Esophagus muscularis mucosa (tissue), 4 donors: ENCODE results near the gene TMIGD1. TPM values are rescaled to one million over a fixed set of nuclear protein-coding genes. Genes with fewer than 3 reads are reported as not detected.

Experiments used
- DNase-seq: peaks from one replicate; pipeline ENCODE4 v3.0.0-alpha.2; 2017; ENCODE audit errors: extremely low spot score
- H3K27ac ChIP-seq, 4 donors: fragments of 200-600 bp; sonication (generic); replicated peaks in 1 of 4; 1 replicate in 3 of 4; 2 replicates in 1 of 4; pipeline ENCODE4 v1.5.1; 2016 to 2019; ENCODE audit warnings: mild to moderate bottlenecking in 1 of 4
- H3K27me3 ChIP-seq, 4 donors: fragments of 200-600 bp; sonication (generic); one replicate each; pipeline versions ENCODE4 v1.5.1 to v1.6.0; 2016 to 2019
- H3K36me3 ChIP-seq, 4 donors: fragments of 200-600 bp; sonication (generic); one replicate each; pipeline ENCODE4 v1.5.1; 2016 to 2019
- H3K4me1 ChIP-seq, 4 donors: fragments of 200-600 bp; sonication (generic); one replicate each; pipeline ENCODE4 v1.5.1; 2016 to 2019
- H3K4me3 ChIP-seq, 4 donors: fragments of 200-600 bp; sonication (generic); 1 replicate in 2 of 4; 2 replicates in 2 of 4; pipeline ENCODE4 v1.5.1; 2016 to 2019; ENCODE audit warnings: mild to moderate bottlenecking in 4 of 4, moderate library complexity in 1 of 4
- H3K9me3 ChIP-seq, 4 donors: fragments of 200-600 bp; sonication (generic); 1 replicate in 3 of 4; 2 replicates in 1 of 4; pipeline ENCODE4 v1.5.1; 2016 to 2019
- EP300 ChIP-seq: sonication (generic); formaldehyde crosslinking; IDR thresholded peaks from one replicate; pipeline ENCODE4 v1.6.1; 2017; ENCODE audit warnings: antibody characterized with exemption
- POLR2A ChIP-seq: fragments of 450-650 bp; IDR thresholded peaks from one replicate; pipeline ENCODE4 v1.6.1; 2017; ENCODE audit warnings: antibody characterized with exemption, moderate library complexity, mild to moderate bottlenecking, low read depth
- POLR2AphosphoS5 ChIP-seq, 2 donors: sonication (generic); formaldehyde crosslinking; IDR thresholded peaks; one replicate each; pipeline ENCODE4 v1.6.1; 2017; ENCODE audit warnings: antibody characterized with exemption in 2 of 2
- WGBS: methylation state at CpG from one replicate; pipeline ENCODE4 v1.1.5; 2018; 5-methylcytosine and 5-hydroxymethylcytosine counted together
- intact Hi-C: fragments of 100-400 bp; cut with DNase I; formaldehyde crosslinking; loops from one replicate; pipeline ENCODE4 v1.15.1; 2023
- total RNA-seq, 4 donors: library from RNA; depleted of rRNA; stranded (reverse); fragments of >200 nt; gene quantifications; one replicate each; pipeline versions ENCODE4 v1.1.0 to v1.2.1, GENCODE V29; 2016
- TF ChIP-seq, protein P1 (sequence below), 3 experiments: fragments of 200-600 bp in 2 of 3; fragments of 450-650 bp in 1 of 3; sonication (generic) in 2 of 3; IDR thresholded peaks; one replicate each; pipeline ENCODE4 v1.5.1; 2017 to 2019; ENCODE audit warnings: antibody characterized with exemption in 3 of 3, mild to moderate bottlenecking in 2 of 3, moderate library complexity in 1 of 3

The TMIGD1 gene
- total RNA-seq, 4 donors from 2014 or later: 0.29 TPM; not detected in 3

DNA sequence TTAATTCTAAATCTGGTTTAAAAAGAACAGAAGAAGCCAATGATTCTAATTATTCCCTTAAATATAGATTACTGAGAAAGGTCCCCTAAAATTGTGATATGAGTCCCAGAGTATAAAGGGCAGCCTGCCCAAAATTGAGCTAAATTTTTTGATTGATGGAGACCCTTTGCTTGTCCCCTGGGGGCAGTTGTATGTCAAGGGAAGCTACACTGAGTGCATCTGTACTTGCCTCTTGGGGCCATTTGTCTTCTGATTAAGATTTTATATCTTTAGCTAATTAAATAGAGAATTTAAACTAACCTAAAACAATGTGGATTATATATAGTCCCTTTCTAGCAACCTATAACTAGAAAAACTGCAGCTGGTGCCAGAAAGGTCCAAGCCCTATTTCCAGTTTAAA is 54.7 kb downstream of the TMIGD1 start:
- no peak overlapping the region for H3K4me3 ChIP-seq
- TF ChIP-seq, protein P1, sequence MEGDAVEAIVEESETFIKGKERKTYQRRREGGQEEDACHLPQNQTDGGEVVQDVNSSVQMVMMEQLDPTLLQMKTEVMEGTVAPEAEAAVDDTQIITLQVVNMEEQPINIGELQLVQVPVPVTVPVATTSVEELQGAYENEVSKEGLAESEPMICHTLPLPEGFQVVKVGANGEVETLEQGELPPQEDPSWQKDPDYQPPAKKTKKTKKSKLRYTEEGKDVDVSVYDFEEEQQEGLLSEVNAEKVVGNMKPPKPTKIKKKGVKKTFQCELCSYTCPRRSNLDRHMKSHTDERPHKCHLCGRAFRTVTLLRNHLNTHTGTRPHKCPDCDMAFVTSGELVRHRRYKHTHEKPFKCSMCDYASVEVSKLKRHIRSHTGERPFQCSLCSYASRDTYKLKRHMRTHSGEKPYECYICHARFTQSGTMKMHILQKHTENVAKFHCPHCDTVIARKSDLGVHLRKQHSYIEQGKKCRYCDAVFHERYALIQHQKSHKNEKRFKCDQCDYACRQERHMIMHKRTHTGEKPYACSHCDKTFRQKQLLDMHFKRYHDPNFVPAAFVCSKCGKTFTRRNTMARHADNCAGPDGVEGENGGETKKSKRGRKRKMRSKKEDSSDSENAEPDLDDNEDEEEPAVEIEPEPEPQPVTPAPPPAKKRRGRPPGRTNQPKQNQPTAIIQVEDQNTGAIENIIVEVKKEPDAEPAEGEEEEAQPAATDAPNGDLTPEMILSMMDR (IDR thresholded peaks at IDR 0.05): no peak
- TF ChIP-seq POLR2A (no peak), EP300 (no peak), POLR2AphosphoS5 (IDR thresholded peaks at IDR 0.05) (no peak)
- intact Hi-C loops: no loop called here
- peaks cover 0 to 4% (median 0%) of the 10 kb centered on the region in 4 donors for H3K4me1 ChIP-seq
- H3K27me3 ChIP-seq: no peaks in the 10 kb centered on the region
- no peak overlapping the region for H3K27ac ChIP-seq
- H3K36me3 ChIP-seq: peaks cover 6 to 96% (median 62%) of the 10 kb centered on the region in 4 donors
- DNase-seq: no peak
- H3K9me3 ChIP-seq: no peaks in the 10 kb centered on the region

DNA sequence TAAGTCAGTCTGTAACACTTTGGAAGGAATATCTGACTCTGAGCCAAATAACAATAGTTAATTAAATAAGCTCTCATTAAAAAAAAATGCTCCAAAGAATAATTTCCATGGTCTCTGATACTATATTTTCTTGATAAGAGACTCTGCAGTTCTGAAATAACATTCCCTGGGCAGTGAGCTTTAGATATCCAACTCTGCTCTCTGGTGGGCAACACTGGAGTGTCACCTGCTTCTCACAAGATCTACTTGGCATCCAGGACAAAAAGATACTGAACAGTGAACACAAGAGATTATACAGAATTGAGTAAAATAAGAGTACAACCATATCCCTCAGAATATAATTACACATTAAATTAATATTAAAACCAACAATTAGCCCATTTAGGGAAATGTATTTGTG is 55.8 kb downstream of the TMIGD1 start:
- Histone ChIP-seq H3K27ac (no peak overlapping the region), H3K36me3 (peaks cover 17 to 96% (median 64%) of the 10 kb centered on the region in 4 donors), H3K4me1 (peaks cover 0 to 4% (median 0%) of the 10 kb centered on the region in 4 donors), H3K4me3 (no peak overlapping the region), H3K9me3 (no peaks in the 10 kb centered on the region), H3K27me3 (no peaks in the 10 kb centered on the region)
- TF ChIP-seq EP300 (no peak), POLR2AphosphoS5 (IDR thresholded peaks at IDR 0.05) (no peak), POLR2A (no peak)
- TF ChIP-seq, protein P1 (IDR thresholded peaks at IDR 0.05): peak in 1 of 3 experiments; percentile 24
- no peak for DNase-seq
- intact Hi-C loops: no loop called here

DNA sequence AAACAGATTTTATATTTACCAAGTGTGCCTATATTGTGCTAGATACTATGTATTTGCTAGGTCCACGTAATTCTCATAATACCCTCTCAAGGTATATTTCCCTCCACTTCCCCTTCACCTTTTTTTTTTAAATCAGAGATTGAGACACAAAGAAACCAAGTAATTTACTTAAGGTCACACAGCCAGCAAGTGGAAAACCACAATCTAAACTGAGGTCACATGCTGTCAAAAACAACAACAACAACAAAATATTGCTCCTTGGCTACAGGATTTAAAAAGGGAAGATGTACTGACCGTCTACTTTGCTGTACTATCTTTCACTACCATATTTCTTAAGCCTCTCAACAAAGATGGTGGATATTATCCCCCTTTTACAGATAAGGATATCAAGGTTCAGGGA is 57.9 kb downstream of the TMIGD1 start:
- intact Hi-C loops: no loop called here

DNA sequence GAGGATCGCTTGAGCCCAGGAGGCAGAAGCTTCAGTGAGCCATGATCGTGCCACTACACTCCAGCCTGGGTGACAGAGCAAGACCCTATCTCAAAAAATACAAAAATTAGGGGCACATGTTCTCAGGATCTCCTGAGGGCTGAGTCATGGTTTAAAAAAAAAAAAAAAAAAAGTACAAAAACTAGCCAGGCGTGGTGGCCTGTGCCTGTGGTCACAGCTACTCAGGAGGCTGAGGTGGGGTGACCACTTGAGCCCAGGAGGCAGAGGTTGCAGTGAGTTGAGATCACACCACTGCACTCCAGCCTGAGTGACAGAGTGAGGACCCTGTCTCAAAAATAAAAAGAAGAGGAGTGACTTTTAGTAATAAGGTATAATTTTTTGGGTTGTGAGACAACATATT is 59.0 kb downstream of the TMIGD1 start:
- H3K9me3 ChIP-seq: no peaks in the 10 kb centered on the region
- WGBS: 93% methylated on average over 3 of the region's 3 CpGs
- peaks cover 23 to 96% (median 66%) of the 10 kb centered on the region in 4 donors for H3K36me3 ChIP-seq
- intact Hi-C loops: no loop called here
- no peak overlapping the region for H3K27ac ChIP-seq
- H3K4me1 ChIP-seq: peaks cover 0 to 4% (median 0%) of the 10 kb centered on the region in 4 donors
- no peak for DNase-seq
- no peaks in the 10 kb centered on the region for H3K27me3 ChIP-seq
- no peak overlapping the region for H3K4me3 ChIP-seq
- no peak for TF ChIP-seq POLR2AphosphoS5 (IDR thresholded peaks at IDR 0.05)
- TF ChIP-seq, protein P1 (IDR thresholded peaks at IDR 0.05): no peak
- no peak for TF ChIP-seq EP300
- no peak for TF ChIP-seq POLR2A

More for the DNA sequence above, 57.9 kb downstream of the TMIGD1 start:
- peaks cover 0 to 4% (median 0%) of the 10 kb centered on the region in 4 donors for H3K4me1 ChIP-seq
- no peak overlapping the region for H3K4me3 ChIP-seq
- TF ChIP-seq, protein P1 (IDR thresholded peaks at IDR 0.05): no peak
- no peak for TF ChIP-seq POLR2AphosphoS5 (IDR thresholded peaks at IDR 0.05)
- TF ChIP-seq EP300: no peak
- no peak for TF ChIP-seq POLR2A
- WGBS: 89% methylated on average over 2 of the region's 2 CpGs
- no peak overlapping the region for H3K27ac ChIP-seq
- no peaks in the 10 kb centered on the region for H3K27me3 ChIP-seq
- DNase-seq: no peak
- H3K36me3 ChIP-seq: peaks cover 21 to 96% (median 68%) of the 10 kb centered on the region in 4 donors
- no peaks in the 10 kb centered on the region for H3K9me3 ChIP-seq

DNA sequence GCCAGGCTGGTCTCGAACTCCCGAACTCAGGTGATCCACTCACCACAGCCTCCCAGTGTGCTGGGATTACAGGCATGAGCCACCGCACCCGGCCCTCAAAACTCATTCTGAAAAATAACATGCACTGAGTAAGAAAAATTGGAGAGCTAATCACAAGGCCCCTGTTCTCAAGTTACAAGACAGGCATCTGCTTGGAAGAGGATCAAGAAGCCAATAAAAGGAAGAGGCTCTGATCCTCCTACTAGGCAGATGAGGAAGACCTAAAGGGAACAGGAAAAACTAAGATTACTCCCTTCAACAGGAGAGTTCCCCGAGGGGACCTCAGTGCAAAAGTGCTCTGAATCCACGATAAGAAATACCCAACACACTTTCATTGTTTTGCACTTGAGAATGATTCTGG is 60.5 kb downstream of the TMIGD1 start:
- H3K36me3 ChIP-seq: peaks cover 26 to 91% (median 68%) of the 10 kb centered on the region in 4 donors
- TF ChIP-seq, protein P1 (IDR thresholded peaks at IDR 0.05): no peak
- TF ChIP-seq POLR2A (no peak), POLR2AphosphoS5 (IDR thresholded peaks at IDR 0.05) (no peak), EP300 (no peak)
- no peak overlapping the region for H3K4me3 ChIP-seq
- 94% methylated on average over 6 of the region's 6 CpGs for WGBS
- H3K4me1 ChIP-seq: peaks cover 0 to 4% (median 0%) of the 10 kb centered on the region in 4 donors
- H3K27me3 ChIP-seq: no peaks in the 10 kb centered on the region
- no peaks in the 10 kb centered on the region for H3K9me3 ChIP-seq
- intact Hi-C loops: no loop called here
- no peak overlapping the region for H3K27ac ChIP-seq
- DNase-seq: no peak
